Activated naive CD8-positive, alpha-beta T cell (primary cell): ENCODE measurements around the gene VENTX.
"Not testable (repeated sequence)": the region's sequence is repeated elsewhere in the genome, so short reads cannot be mapped to it uniquely, and the experiment has no call there.

ENCODE experiments used
- H3K27ac Mint-ChIP-seq: one replicate; pipeline ENCODE4 v1.8.0; 2021; ENCODE audit warnings: mixed read lengths
- H3K27me3 Mint-ChIP-seq: one replicate; pipeline ENCODE4 v1.8.0; 2021; ENCODE audit warnings: mixed read lengths
- H3K36me3 Mint-ChIP-seq: one replicate; pipeline ENCODE4 v1.8.0; 2021; ENCODE audit warnings: mixed read lengths
- H3K4me1 Mint-ChIP-seq: one replicate; pipeline ENCODE4 v1.8.0; 2021; ENCODE audit warnings: low read depth, mixed read lengths
- H3K4me3 Mint-ChIP-seq: one replicate; pipeline ENCODE4 v1.8.0; 2021; ENCODE audit warnings: mild to moderate bottlenecking, mixed read lengths
- H3K9me3 Mint-ChIP-seq: one replicate; pipeline ENCODE4 v1.8.0; 2021; ENCODE audit warnings: low read depth, mixed read lengths

The VENTX gene

GRCh38 chr10:133217800-133218589 lies 19.7 kb upstream of the VENTX start:
- H3K27me3 Mint-ChIP-seq: peaks cover 6% of the 10 kb centered on the region
- H3K9me3 Mint-ChIP-seq: no peaks in the 10 kb centered on the region
- H3K4me1 Mint-ChIP-seq: peaks cover 2% of the 10 kb centered on the region
- no peak overlapping the region for H3K4me3 Mint-ChIP-seq
- H3K36me3 Mint-ChIP-seq: no peaks in the 10 kb centered on the region
- H3K27ac Mint-ChIP-seq: no peak overlapping the region

- peaks cover 2% of the 10 kb centered on the region for H3K4me1 Mint-ChIP-seq
- H3K9me3 Mint-ChIP-seq: no peaks in the 10 kb centered on the region
Observed at GRCh38 chr10:133218891-133219290, 18.8 kb upstream of the VENTX start.

GRCh38 chr10:133219782-133220181 lies 17.9 kb upstream of the VENTX start:
- H3K36me3 Mint-ChIP-seq: no peaks in the 10 kb centered on the region
- peaks cover 6% of the 10 kb centered on the region for H3K27me3 Mint-ChIP-seq
- H3K4me1 Mint-ChIP-seq: peaks cover 2% of the 10 kb centered on the region
- no peaks in the 10 kb centered on the region for H3K9me3 Mint-ChIP-seq
- H3K27ac Mint-ChIP-seq: no peak overlapping the region
- no peak overlapping the region for H3K4me3 Mint-ChIP-seq

More at GRCh38 chr10:133218891-133219290, 18.8 kb upstream of the VENTX start:
- Mint-ChIP-seq H3K4me3 (no peak overlapping the region), H3K27me3 (peaks cover 6% of the 10 kb centered on the region), H3K36me3 (no peaks in the 10 kb centered on the region), H3K27ac (no peak overlapping the region)

DNA sequence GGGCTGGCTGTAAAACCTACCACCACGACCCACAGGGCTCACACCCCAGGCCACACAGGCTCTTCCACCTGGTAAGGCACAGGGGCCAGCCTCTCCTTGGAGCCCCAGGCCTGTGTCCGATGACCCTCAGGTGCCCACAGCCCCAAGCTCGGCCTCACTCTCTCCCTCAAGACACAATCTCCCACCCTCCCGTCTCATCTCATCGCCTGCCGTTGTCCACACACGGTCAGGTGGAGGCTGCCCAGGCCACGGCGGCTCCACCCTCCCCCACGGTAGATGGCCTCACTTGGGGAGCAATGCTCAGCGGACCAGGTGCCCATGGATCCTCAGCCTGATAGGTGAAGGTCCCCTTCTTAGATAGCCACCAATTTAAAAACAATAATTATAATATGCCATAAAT lies 16.3 kb upstream of the VENTX start:
- Mint-ChIP-seq H3K9me3 (no peaks in the 10 kb centered on the region), H3K27ac (no peak overlapping the region), H3K27me3 (peaks cover 9% of the 10 kb centered on the region), H3K4me3 (no peak overlapping the region), H3K36me3 (no peaks in the 10 kb centered on the region), H3K4me1 (peaks cover 7% of the 10 kb centered on the region)

GRCh38 chr10:133221756-133222155 lies 15.9 kb upstream of the VENTX start:
- H3K36me3 Mint-ChIP-seq, H3K27me3 Mint-ChIP-seq, H3K27ac Mint-ChIP-seq, H3K9me3 Mint-ChIP-seq, H3K4me1 Mint-ChIP-seq, H3K4me3 Mint-ChIP-seq: not testable (repeated sequence)

DNA sequence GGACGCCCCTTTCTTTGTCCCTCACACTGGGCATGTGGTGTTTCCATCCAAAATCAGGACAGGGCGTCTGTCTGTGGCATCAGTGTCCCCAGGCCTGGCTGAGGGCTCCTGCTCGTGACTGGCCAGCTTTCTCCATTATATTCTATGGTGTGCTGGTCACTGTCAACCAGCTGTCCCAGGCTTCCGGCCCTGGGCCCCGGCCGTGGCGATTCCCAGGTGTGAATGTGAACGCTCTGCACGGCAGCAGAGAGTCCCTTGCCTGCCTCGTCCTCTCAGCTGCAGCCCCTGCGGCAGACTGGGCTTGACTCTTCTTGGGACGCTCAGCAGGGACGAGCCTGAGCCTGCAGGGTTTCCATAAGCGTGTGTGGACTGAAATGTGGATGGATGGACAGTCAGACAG lies 13.6 kb upstream of the VENTX start:
- no peaks in the 10 kb centered on the region for H3K36me3 Mint-ChIP-seq
- no peaks in the 10 kb centered on the region for H3K9me3 Mint-ChIP-seq
- H3K27me3 Mint-ChIP-seq: peaks cover 13% of the 10 kb centered on the region
- H3K4me3 Mint-ChIP-seq: no peak overlapping the region
- no peak overlapping the region for H3K27ac Mint-ChIP-seq
- H3K4me1 Mint-ChIP-seq: peaks cover 9% of the 10 kb centered on the region

DNA sequence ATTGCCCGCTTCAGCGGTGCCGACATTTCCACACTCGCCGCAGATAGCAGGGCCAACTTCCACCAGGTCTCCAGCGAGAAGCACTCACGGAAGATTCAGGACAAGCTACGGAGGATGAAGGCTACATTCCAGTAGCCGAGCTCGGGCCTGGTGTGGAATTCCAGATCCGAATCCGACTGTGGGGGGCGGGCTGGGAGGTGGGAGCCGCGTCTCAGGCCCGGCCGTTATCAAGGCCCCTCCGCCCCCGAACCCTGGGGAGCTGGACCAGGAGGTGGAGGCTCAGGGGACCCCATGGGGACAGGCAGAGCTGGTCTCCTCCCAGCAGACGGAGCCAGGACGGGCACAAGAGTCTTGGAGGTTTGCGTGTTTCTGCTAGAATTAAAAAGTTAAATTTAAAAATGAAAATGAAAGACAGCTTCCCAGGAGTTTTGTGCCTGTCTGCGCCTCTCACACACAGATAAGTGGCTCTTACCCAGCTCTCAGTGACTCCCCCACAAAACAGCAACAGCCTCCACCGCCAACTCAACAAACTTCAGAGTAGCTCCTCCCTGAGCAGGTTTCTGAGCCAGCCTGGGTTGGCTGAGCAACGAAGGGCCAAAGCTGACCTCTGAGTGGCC lies 12.8 kb upstream of the VENTX start:
- no peak overlapping the region for H3K4me3 Mint-ChIP-seq
- H3K9me3 Mint-ChIP-seq: no peaks in the 10 kb centered on the region
- H3K27ac Mint-ChIP-seq: no peak overlapping the region
- peaks cover 17% of the 10 kb centered on the region for H3K27me3 Mint-ChIP-seq
- peaks cover 13% of the 10 kb centered on the region for H3K4me1 Mint-ChIP-seq
- no peaks in the 10 kb centered on the region for H3K36me3 Mint-ChIP-seq

DNA sequence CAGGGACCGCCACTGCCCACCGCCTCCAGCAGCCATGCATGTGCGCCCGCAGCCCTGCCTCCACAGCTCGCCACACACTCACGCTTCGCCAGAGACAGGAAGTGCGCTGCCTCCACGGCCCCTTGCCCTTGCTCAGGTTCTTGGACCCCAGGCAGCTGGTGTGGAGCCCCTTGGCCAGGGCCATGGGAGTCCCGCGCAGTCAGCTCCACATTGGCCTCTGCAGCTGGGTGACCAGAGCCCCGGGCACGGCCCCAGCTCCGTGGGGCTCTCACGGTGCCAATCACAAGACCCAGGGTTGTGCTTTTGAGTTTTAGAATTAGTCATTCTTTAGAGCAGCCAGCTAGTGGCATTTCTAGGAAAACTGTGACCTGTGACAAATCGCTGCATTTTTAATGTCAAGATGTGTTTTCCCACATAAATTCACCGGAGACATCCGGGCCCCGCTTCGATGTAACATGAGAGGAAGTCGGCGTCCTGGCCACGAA lies 11.9 kb upstream of the VENTX start:
- Mint-ChIP-seq H3K4me1 (peaks cover 13% of the 10 kb centered on the region), H3K27me3 (peaks cover 17% of the 10 kb centered on the region), H3K36me3 (no peaks in the 10 kb centered on the region), H3K9me3 (no peaks in the 10 kb centered on the region), H3K27ac (no peak overlapping the region), H3K4me3 (no peak overlapping the region)

DNA sequence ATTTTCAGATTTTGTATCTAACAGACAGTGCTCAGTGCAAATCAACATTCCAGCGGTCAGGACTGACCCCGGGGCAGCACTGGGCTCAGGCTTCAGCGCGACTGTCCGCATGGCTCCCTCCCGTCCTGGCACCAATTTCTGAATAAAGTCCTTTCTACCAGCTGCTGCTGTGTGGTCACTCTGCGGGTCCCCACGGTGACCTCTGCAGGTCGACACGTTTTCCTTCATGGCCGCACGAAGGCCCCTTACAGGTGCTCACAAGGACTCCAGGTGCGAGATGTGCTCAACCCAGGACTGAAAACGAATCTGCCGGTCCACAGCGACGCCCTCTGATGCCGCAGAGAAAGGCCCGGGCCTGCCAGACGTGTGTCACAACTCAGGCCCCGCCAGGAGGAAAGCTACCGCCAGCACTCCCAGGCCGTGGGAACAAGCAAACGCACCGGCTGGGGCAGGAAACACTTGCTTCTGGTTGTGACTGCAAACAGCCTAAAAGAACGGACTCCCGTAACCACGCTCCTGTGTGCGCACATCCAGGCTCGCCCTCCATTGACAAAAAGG lies 11.3 kb upstream of the VENTX start:
- Mint-ChIP-seq H3K9me3 (no peaks in the 10 kb centered on the region), H3K4me1 (peaks cover 11% of the 10 kb centered on the region), H3K27me3 (peaks cover 15% of the 10 kb centered on the region), H3K36me3 (no peaks in the 10 kb centered on the region), H3K27ac (no peak overlapping the region), H3K4me3 (no peak overlapping the region)

GRCh38 chr10:133227256-133227655 lies 10.4 kb upstream of the VENTX start:
- Mint-ChIP-seq H3K4me3 (no peak overlapping the region), H3K4me1 (peaks cover 14% of the 10 kb centered on the region), H3K9me3 (no peaks in the 10 kb centered on the region), H3K27ac (no peak overlapping the region), H3K36me3 (no peaks in the 10 kb centered on the region), H3K27me3 (peaks cover 14% of the 10 kb centered on the region)

- Mint-ChIP-seq H3K4me3 (peak overlapping the region; percentile 52), H3K27ac (no peak overlapping the region), H3K27me3 (peaks cover 19% of the 10 kb centered on the region), H3K9me3 (no peaks in the 10 kb centered on the region), H3K4me1 (peaks cover 14% of the 10 kb centered on the region), H3K36me3 (no peaks in the 10 kb centered on the region)
Observed at GRCh38 chr10:133229265-133230043, 8.2 kb upstream of the VENTX start.

GRCh38 chr10:133230044-133230361 lies 7.7 kb upstream of the VENTX start, which contains the start of gene UTF1:
Gene UTF1 (plus strand): TSS chr10:133230217. CDS start chr10:133230289, 72 bp downstream.
- H3K9me3 Mint-ChIP-seq: no peaks in the 10 kb centered on the region
- H3K4me1 Mint-ChIP-seq: peaks cover 15% of the 10 kb centered on the region
- peak within 1 kb of the TSS; percentile 52 for H3K4me3 Mint-ChIP-seq
- peaks cover 21% of the 10 kb centered on the region for H3K27me3 Mint-ChIP-seq
- no peak within 1 kb of the TSS for H3K27ac Mint-ChIP-seq
- no peaks in the 10 kb centered on the region for H3K36me3 Mint-ChIP-seq

DNA sequence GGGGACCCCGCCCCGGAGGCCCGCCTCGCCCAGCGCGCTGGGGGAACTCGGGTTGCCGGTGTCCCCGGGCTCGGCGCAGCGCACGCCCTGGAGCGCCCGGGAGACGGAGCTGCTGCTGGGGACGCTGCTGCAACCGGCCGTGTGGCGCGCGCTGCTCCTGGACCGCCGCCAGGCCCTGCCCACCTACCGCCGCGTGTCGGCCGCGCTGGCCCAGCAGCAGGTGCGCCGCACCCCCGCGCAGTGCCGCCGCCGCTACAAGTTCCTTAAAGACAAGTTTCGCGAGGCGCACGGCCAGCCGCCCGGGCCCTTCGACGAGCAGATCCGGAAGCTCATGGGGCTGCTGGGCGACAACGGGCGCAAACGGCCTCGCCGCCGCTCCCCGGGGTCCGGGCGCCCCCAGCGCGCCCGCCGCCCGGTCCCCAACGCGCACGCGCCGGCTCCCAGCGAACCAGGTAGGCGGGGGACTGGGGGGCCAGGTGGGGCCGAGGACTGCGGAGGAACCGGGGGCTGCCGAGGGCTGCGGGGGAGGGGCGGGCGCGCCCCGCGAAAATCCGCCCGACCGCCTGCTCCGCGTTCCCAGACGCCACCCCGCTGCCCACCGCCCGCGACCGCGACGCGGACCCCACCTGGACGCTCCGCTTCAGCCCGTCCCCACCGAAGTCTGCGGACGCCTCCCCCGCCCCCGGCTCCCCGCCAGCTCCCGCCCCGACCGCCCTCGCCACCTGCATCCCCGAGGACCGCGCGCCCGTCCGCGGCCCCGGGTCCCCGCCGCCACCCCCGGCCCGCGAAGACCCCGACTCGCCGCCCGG lies 7.1 kb upstream of the VENTX start:
- H3K36me3 Mint-ChIP-seq: no peaks in the 10 kb centered on the region
- no peak overlapping the region for H3K27ac Mint-ChIP-seq
- H3K27me3 Mint-ChIP-seq: peaks cover 21% of the 10 kb centered on the region
- H3K4me3 Mint-ChIP-seq: no peak overlapping the region
- peaks cover 15% of the 10 kb centered on the region for H3K4me1 Mint-ChIP-seq
- no peaks in the 10 kb centered on the region for H3K9me3 Mint-ChIP-seq

DNA sequence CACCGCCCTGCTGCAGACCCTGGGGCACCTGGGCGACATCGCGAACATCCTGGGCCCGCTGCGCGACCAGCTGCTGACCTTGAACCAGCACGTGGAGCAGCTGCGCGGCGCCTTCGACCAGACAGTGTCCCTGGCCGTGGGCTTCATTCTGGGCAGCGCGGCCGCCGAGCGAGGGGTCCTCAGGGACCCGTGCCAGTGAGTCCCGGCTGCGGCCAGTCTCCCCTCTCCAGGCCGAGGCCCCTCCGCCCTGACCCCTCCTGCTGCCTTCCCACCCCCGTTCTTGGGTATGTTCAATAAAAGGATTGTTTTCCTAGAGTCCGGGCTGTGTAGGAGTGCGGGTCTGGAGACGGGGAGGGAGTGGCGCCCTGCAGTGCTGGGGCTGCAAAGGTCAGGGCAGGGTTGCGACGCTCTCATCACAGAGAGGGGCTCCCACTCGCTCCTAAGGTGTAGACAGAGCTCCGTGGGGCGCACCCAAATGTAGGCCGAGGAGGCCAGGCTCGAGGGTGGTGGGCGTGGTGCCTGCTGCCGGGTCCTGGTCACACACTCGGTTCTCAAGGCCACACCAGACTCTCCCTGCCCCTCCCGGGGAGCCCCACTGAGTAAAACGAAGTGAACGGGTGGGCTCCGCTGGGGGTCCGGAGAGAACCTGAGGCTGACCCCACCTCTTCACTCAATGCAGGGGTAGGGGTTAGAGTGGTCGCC lies 6.3 kb upstream of the VENTX start:
- H3K4me3 Mint-ChIP-seq: peak overlapping the region; percentile 53
- no peaks in the 10 kb centered on the region for H3K9me3 Mint-ChIP-seq

More for the DNA sequence above, 6.3 kb upstream of the VENTX start:
- Mint-ChIP-seq H3K27ac (no peak overlapping the region), H3K36me3 (no peaks in the 10 kb centered on the region), H3K27me3 (peaks cover 18% of the 10 kb centered on the region), H3K4me1 (peaks cover 13% of the 10 kb centered on the region)
